Measurements from ENCODE around the gene TIGD7. TPM values are rescaled to one million over a fixed set of nuclear protein-coding genes. Genes with fewer than 3 reads are reported as not detected.
A peak's percentile ranks its signal among the peaks of the same experiment; 100 is the strongest.

Gene TIGD7
- total RNA-seq, 1 experiment from 2014 or later = 4.2 TPM

DNA sequence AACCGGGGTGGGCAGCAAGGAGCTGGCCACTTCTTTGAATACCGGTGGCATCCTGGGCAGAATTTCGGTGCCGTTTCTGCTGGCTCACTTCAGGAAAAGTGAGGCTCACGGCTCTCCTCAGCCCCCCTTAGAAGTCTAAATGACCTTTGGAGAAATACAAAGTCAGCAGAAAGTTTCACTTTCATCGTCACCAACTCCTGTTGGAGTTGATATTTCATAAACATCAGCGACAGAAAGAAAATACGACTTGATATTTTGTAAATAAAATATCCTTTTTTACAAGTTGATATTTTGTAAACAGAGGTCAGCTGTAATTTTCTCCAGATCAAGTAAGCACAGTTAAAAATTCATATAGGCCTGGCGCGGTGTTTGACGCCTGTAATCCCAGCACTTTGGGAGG, 848 bp upstream of the TIGD7 start:
- Histone ChIP-seq H2BK12ac (ENCODE audit: insufficient read length, low read depth, low read length) (no peak overlapping the region), H3K4ac (ENCODE audit: low read depth, low read length) (no peak overlapping the region), H2AFZ (ENCODE audit: low read length) (no peak overlapping the region), H3T11ph (ENCODE audit: low read length) (no peak overlapping the region), H3K14ac (ENCODE audit: insufficient read depth, low read length) (peak overlapping the region; percentile 96), H3K27ac (ENCODE audit: insufficient read length, low read depth, low read length) (no peak overlapping the region), H3K79me2 (ENCODE audit: insufficient read depth, low read length) (no peaks in the 10 kb centered on the region), H3K9ac (ENCODE audit: extremely low read depth, insufficient read length, low read length) (no peak overlapping the region), H3K27me3 (ENCODE audit: insufficient read depth, low read length) (no peaks in the 10 kb centered on the region), H2BK120ac (ENCODE audit: low read depth, low read length, poor library complexity, severe bottlenecking) (no peak overlapping the region), H2BK5ac (ENCODE audit: insufficient read length, low read length) (no peak overlapping the region), H3K18ac (ENCODE audit: insufficient read length, low read depth, low read length) (no peak overlapping the region), H3K4me1 (ENCODE audit: insufficient read depth, low read length) (0 out of 2 replicates have a peak, but pooled peaks cover 4% of the 10 kb centered on the region), H4K8ac (replicated peaks; ENCODE audit: insufficient read length, low read depth, low read length) (no peak overlapping the region), H4K20me1 (ENCODE audit: control insufficient read depth, insufficient read depth, insufficient read length) (no peaks in the 10 kb centered on the region), H2AK5ac (ENCODE audit: insufficient read length, low read length) (no peak overlapping the region), H3K56ac (ENCODE audit: insufficient read length, low read depth, low read length) (no peak overlapping the region), H3K4me2 (ENCODE audit: insufficient read depth, insufficient read length, low read length) (peak overlapping the region; percentile 34), H2BK15ac (ENCODE audit: low read depth, low read length) (no peak overlapping the region), H4K91ac (ENCODE audit: insufficient read length, low read depth, low read length) (no peak overlapping the region), H3K9me3 (ENCODE audit: control insufficient read depth, low read depth, low read length) (peaks cover 38% of the 10 kb centered on the region), H3K23ac (ENCODE audit: insufficient read length, low read depth, low read length) (no peak overlapping the region), H3K79me1 (ENCODE audit: insufficient read depth, low read depth, low read length, poor library complexity, severe bottlenecking) (no peaks in the 10 kb centered on the region), H2BK20ac (ENCODE audit: low read depth, low read length, poor library complexity, severe bottlenecking) (no peak overlapping the region), H3K23me2 (ENCODE audit: insufficient read length, low read depth, low read length, poor library complexity, severe bottlenecking) (peaks cover 5% of the 10 kb centered on the region), H4K5ac (ENCODE audit: insufficient read length, low read depth, low read length) (no peak overlapping the region)
- peaks cover 72 to 83% (median 79%) of the 10 kb centered on the region in 3 experiments for H3K36me3 Mint-ChIP-seq (ENCODE audit: insufficient read depth in 1 of 3, low read depth in 3 of 3)
- no CpG with 5 or more reads among the region's 11 CpGs for whole genome bisulfite sequencing (ENCODE audit: extremely low coverage, insufficient read length, low lambda C conversion rate)
- peaks cover 15% of the 10 kb centered on the region for H3K27me3 Mint-ChIP-seq (ENCODE audit: low read depth)
- no peak for DNase-seq
- H3K4me3 Mint-ChIP-seq = peak overlapping the region; percentile 77 to 81
- no peak overlapping the region for H3K27ac Mint-ChIP-seq
- peaks cover 78 to 86% of the 10 kb centered on the region in 2 experiments for H3K9me3 Mint-ChIP-seq
- peaks cover 7% of the 10 kb centered on the region in 2 experiments; a peak in 1 of 4 replicates for H3K4me1 Mint-ChIP-seq
- TF ChIP-seq, protein P1, sequence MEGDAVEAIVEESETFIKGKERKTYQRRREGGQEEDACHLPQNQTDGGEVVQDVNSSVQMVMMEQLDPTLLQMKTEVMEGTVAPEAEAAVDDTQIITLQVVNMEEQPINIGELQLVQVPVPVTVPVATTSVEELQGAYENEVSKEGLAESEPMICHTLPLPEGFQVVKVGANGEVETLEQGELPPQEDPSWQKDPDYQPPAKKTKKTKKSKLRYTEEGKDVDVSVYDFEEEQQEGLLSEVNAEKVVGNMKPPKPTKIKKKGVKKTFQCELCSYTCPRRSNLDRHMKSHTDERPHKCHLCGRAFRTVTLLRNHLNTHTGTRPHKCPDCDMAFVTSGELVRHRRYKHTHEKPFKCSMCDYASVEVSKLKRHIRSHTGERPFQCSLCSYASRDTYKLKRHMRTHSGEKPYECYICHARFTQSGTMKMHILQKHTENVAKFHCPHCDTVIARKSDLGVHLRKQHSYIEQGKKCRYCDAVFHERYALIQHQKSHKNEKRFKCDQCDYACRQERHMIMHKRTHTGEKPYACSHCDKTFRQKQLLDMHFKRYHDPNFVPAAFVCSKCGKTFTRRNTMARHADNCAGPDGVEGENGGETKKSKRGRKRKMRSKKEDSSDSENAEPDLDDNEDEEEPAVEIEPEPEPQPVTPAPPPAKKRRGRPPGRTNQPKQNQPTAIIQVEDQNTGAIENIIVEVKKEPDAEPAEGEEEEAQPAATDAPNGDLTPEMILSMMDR (conservative IDR thresholded peaks at IDR 0.05) = no peak

Data from H9 (cell line).